ENCODE measurements around the gene PRKCA.

DNA sequence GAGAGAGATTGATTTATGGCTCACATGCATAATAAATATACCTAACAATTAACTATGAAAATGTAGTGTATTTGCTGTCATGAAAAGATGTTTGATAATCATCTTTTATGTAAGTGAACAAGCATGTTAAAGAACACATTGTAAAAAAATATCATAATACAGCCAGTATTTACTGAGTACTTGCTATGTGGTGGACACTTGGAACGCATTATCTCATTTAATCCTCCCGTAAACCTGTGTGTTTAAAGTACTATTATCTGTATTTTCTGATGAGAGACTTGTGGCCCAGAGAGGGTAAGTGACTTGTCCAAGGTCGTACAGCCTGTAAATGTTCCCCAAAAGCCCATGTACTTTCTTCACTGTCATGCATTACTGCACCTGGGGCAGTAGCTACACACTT, 70.7 kb downstream of the PRKCA start:
- TF ChIP-seq EZH2 (IDR thresholded peaks at IDR 0.05) (no peak), POLR2AphosphoS5 (IDR thresholded peaks at IDR 0.05; ENCODE audit: borderline replicate concordance, low read depth, low read length) (no peak)

Data from SK-N-MC (cell line).